ENCODE measurements around the gene EFCAB12. TPM values are rescaled to one million over a fixed set of nuclear protein-coding genes. Genes with fewer than 3 reads are reported as not detected.
A peak's percentile ranks its signal among the peaks of the same experiment; 100 is the strongest.

The EFCAB12 gene
- total and polyA plus RNA-seq, 2 of the 13 experiments (the other 11 are each of a cell fraction or from before 2014, with no cell fraction given) = 0.31 to 2.4 TPM

DNA sequence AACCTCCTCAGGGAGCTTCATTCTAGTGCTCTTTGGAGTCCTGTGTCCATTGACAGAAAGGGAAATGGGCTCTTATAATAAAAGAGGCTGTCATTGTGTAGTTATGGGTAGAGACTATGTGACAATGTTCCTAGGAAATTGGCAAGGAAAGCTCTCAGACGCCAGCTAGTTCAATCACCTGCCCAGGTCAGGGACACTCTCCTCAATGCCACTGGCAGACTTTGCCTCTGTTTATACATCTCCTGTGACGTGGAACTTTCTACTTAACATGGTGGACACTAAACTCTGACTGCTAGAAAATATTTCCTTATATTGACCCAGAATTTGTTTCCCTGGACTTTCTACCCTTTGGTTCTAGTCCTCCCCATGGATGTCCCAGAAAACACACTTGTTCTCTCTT lies 2.8 kb downstream of the EFCAB12 start:
- Histone ChIP-seq H3K4me1 (ENCODE audit: insufficient read depth, low read length) (peaks cover 70% of the 10 kb centered on the region), H3K36me3 (replicated peaks in 1 of 2; ENCODE audit: control insufficient read depth in 1 of 2, insufficient read depth in 2 of 2, low read length in 2 of 2) (no peaks in the 10 kb centered on the region), H3K79me2 (ENCODE audit: insufficient read depth, low read length) (no peaks in the 10 kb centered on the region), H3K4me2 (ENCODE audit: low read depth, low read length) (peak overlapping the region; percentile 70), H3K4me3 (replicated peaks in 1 of 3; ENCODE audit: insufficient read depth in 1 of 3, low read depth in 2 of 3, low read length in 3 of 3) (no peak overlapping the region), H3K27me3 (ENCODE audit: control insufficient read depth in 1 of 2, insufficient read depth in 2 of 2, low read length in 2 of 2) (peaks cover 0 to 4% of the 10 kb centered on the region in 2 experiments; a peak in 2 of 5 replicates), H4K20me1 (ENCODE audit: insufficient read depth, low read length) (no peaks in the 10 kb centered on the region), H3K9ac (ENCODE audit: insufficient read depth, low read depth, low read length) (no peak overlapping the region; the same call in 1 of the 2 replicates), H3K9me3 (ENCODE audit: low read length) (no peaks in the 10 kb centered on the region), H2AFZ (ENCODE audit: low read length) (no peak overlapping the region), H3K27ac (ENCODE audit: extremely low read length, insufficient read depth, low read length) (no peak overlapping the region)
- no peak for TF ChIP-seq NFYB (CRISPR knock-in tag; IDR thresholded peaks at IDR 0.05)
- WGBS (ENCODE audit: low lambda C conversion rate) = 0% methylated on average over 2 of the region's 2 CpGs
- intact Hi-C loops (cut with micrococcal nuclease; ENCODE audit: unreplicated experiment) (loop anchor here (5.0 kb wide), 1 partner anchor 143 kb away; no protein-coding TSS in a partner anchor), in situ Hi-C loops (cut with HindIII; ENCODE audit: extremely low pct_ligation_motif_present, low pct_unique_long_range_greater_than_20kb) (no loop called here)
- ATAC-seq (no peak), FAIRE-seq (no peak), DNase-seq (ENCODE audit: low spot score) (no peak)
- ChIA-PET POLR2A (interaction anchor here (0.9 to 1.3 kb wide), 4 partner anchors 13 to 42 kb away, joined by 3 to 5 read pairs (median 4); partner anchors contain the start of genes IFT122 and MBD4), CTCF (ENCODE audit: low intra/inter-chr PET ratio, low total read pairs) (no interaction called here)
- BruUV-seq (replicated peaks) = no TSS peak

DNA sequence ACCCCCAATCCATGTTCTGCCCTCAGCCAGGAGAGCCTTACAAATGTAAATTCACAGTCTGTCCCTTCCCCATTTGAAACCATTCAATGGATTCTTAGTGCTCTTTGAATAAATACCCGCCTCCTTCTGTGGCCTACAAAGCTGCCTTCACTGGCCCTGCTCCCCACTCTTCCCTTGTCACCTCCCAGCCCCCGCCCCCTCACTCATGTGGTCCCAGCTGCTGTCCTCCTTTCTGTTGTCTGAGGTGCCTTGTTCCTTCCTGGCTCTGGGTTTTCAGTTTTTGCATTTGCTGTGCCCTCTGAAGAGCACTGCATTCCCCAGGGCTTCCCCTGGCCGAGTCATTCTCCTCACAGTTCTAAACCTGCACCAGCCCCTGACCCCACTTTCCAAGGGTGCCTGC lies 3.2 kb downstream of the EFCAB12 start:
- ATAC-seq (no peak), DNase-seq (ENCODE audit: low spot score) (no peak), FAIRE-seq (no peak)
- peaks cover 0 to 4% of the 10 kb centered on the region in 2 experiments; a peak in 2 of 5 replicates for H3K27me3 ChIP-seq (ENCODE audit: control insufficient read depth in 1 of 2, insufficient read depth in 2 of 2, low read length in 2 of 2)
- H2AFZ ChIP-seq (ENCODE audit: low read length) = no peak overlapping the region
- POLR2A ChIA-PET = interaction anchor here (0.9 to 1.3 kb wide), 2 partner anchors 15 to 25 kb away, joined by 4 to 5 read pairs; partner anchors contain the start of genes IFT122 and MBD4
- no peak overlapping the region; the same call in 1 of the 2 replicates for H3K9ac ChIP-seq (ENCODE audit: insufficient read depth, low read depth, low read length)
- WGBS (ENCODE audit: low lambda C conversion rate) = 37% methylated on average over 3 of the region's 3 CpGs
- H3K36me3 ChIP-seq (replicated peaks in 1 of 2; ENCODE audit: control insufficient read depth in 1 of 2, insufficient read depth in 2 of 2, low read length in 2 of 2) = no peaks in the 10 kb centered on the region
- H3K4me2 ChIP-seq (ENCODE audit: low read depth, low read length) = peak overlapping the region; percentile 70
- H3K4me3 ChIP-seq (replicated peaks in 1 of 3; ENCODE audit: insufficient read depth in 1 of 3, low read depth in 2 of 3, low read length in 3 of 3) = no peak overlapping the region; a peak in 1 of 6 replicates
- in situ Hi-C loops (cut with HindIII; ENCODE audit: extremely low pct_ligation_motif_present, low pct_unique_long_range_greater_than_20kb) = no loop called here
- TF ChIP-seq, protein P1, sequence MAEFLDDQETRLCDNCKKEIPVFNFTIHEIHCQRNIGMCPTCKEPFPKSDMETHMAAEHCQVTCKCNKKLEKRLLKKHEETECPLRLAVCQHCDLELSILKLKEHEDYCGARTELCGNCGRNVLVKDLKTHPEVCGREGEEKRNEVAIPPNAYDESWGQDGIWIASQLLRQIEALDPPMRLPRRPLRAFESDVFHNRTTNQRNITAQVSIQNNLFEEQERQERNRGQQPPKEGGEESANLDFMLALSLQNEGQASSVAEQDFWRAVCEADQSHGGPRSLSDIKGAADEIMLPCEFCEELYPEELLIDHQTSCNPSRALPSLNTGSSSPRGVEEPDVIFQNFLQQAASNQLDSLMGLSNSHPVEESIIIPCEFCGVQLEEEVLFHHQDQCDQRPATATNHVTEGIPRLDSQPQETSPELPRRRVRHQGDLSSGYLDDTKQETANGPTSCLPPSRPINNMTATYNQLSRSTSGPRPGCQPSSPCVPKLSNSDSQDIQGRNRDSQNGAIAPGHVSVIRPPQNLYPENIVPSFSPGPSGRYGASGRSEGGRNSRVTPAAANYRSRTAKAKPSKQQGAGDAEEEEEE (CRISPR knock-in tag; IDR thresholded peaks at IDR 0.05; ENCODE audit: borderline replicate concordance) = no peak
- TF ChIP-seq, protein P2, sequence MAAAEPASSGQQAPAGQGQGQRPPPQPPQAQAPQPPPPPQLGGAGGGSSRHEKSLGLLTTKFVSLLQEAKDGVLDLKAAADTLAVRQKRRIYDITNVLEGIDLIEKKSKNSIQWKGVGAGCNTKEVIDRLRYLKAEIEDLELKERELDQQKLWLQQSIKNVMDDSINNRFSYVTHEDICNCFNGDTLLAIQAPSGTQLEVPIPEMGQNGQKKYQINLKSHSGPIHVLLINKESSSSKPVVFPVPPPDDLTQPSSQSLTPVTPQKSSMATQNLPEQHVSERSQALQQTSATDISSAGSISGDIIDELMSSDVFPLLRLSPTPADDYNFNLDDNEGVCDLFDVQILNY (CRISPR knock-in tag; conservative IDR thresholded peaks at IDR 0.05) = no peak
- no peak for TF ChIP-seq REPIN1 (CRISPR knock-in tag; IDR thresholded peaks at IDR 0.05; ENCODE audit: borderline replicate concordance, low read depth)
- TF ChIP-seq ZNF354B (CRISPR knock-in tag; IDR thresholded peaks at IDR 0.05) = no peak
- TF ChIP-seq KDM5A (IDR thresholded peaks at IDR 0.05; ENCODE audit: borderline replicate concordance, low read length) = no peak
- TF ChIP-seq, protein P3, sequence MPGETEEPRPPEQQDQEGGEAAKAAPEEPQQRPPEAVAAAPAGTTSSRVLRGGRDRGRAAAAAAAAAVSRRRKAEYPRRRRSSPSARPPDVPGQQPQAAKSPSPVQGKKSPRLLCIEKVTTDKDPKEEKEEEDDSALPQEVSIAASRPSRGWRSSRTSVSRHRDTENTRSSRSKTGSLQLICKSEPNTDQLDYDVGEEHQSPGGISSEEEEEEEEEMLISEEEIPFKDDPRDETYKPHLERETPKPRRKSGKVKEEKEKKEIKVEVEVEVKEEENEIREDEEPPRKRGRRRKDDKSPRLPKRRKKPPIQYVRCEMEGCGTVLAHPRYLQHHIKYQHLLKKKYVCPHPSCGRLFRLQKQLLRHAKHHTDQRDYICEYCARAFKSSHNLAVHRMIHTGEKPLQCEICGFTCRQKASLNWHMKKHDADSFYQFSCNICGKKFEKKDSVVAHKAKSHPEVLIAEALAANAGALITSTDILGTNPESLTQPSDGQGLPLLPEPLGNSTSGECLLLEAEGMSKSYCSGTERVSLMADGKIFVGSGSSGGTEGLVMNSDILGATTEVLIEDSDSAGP (CRISPR knock-in tag; IDR thresholded peaks at IDR 0.05; ENCODE audit: borderline replicate concordance) = no peak
- no peak for TF ChIP-seq ZNF589 (CRISPR knock-in tag; conservative IDR thresholded peaks at IDR 0.05)
- no peak for TF ChIP-seq CBX1 (IDR thresholded peaks at IDR 0.05; ENCODE audit: low read depth)
- no peak for TF ChIP-seq TP53 (CRISPR knock-in tag; conservative IDR thresholded peaks at IDR 0.05)
- no peaks in the 10 kb centered on the region for H4K20me1 ChIP-seq (ENCODE audit: insufficient read depth, low read length)
- no peaks in the 10 kb centered on the region for H3K9me3 ChIP-seq (ENCODE audit: low read length)
- CTCF ChIA-PET (ENCODE audit: low intra/inter-chr PET ratio, low total read pairs) = no interaction called here
- peaks cover 70% of the 10 kb centered on the region for H3K4me1 ChIP-seq (ENCODE audit: insufficient read depth, low read length)
- intact Hi-C loops (cut with micrococcal nuclease; ENCODE audit: unreplicated experiment) = loop anchor here (5.0 kb wide), 1 partner anchor 143 kb away; no protein-coding TSS in a partner anchor
- BruUV-seq (replicated peaks) = no TSS peak
- no peak overlapping the region for H3K27ac ChIP-seq (ENCODE audit: extremely low read length, insufficient read depth, low read length)
- H3K79me2 ChIP-seq (ENCODE audit: insufficient read depth, low read length) = no peaks in the 10 kb centered on the region

All from HepG2 (cell line).